ENCODE measurements around the gene SLAMF6.
"Not testable (repeated sequence)": the region's sequence is repeated elsewhere in the genome, so short reads cannot be mapped to it uniquely, and the experiment has no call there.

SLAMF6 gene

GRCh38 chr1:160483505-160484185 lies 39.4 kb downstream of the SLAMF6 start:
- TF ChIP-seq CTCF (IDR thresholded peaks at IDR 0.05; ENCODE audit: insufficient read depth, low read length, poor library complexity, severe bottlenecking) (no peak), EZH2phosphoT487 (conservative IDR thresholded peaks at IDR 0.05; ENCODE audit: low read length) (no peak)
- Histone ChIP-seq H3K9me3 (ENCODE audit: insufficient read depth, low read length) (peaks cover 9% of the 10 kb centered on the region; the same call in 1 of the 2 replicates), H3K79me2 (ENCODE audit: insufficient read depth, low read length) (no peaks in the 10 kb centered on the region), H2AFZ (ENCODE audit: low read depth, low read length, severe bottlenecking) (no peak overlapping the region), H3K36me3 (ENCODE audit: low read length) (peaks cover 18% of the 10 kb centered on the region), H3K27ac (ENCODE audit: low read depth, low read length) (no peak overlapping the region), H3F3A (ENCODE audit: insufficient read depth) (peaks cover 13% of the 10 kb centered on the region), H3K27me3 (ENCODE audit: low read length) (no peaks in the 10 kb centered on the region), H3K9ac (ENCODE audit: low read length) (no peak overlapping the region), H3K9me2 (replicated peaks; ENCODE audit: insufficient read depth, low read length) (no peaks in the 10 kb centered on the region), H3K4me3 (ENCODE audit: insufficient read depth, low read length, poor library complexity, severe bottlenecking) (no peak overlapping the region), H3K4me2 (ENCODE audit: low read depth, low read length, poor library complexity, severe bottlenecking) (no peak overlapping the region), H4K20me1 (ENCODE audit: low read depth, low read length) (no peaks in the 10 kb centered on the region)

DNA sequence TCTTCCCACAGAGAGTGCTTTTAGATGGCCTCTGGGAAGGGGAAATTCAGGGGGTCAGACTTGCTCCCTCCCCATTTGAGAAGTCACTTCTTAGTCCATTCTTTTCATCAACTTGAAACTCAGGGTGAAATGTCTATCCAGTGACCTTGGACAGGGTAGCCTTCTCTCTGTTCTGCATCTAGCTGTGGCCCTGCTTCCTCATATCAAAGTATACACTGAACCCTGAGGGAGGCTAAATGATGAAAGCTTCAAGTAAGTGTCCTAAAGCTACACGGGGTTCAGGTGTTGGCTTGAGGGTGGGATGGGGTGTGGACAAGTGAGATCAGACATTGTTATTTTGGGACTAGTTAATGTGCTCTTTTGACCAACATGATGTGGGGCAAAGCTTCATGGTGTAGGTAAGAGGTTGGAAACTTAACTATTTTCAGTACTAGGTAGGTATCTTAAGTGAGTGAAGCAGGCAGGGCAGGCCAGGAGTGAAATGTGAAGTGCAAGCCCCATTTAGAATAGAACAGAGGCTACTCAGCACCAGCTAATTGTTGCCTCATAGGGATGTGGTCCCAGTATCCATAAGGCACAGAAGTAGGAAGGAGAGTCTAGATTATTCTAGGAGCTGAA lies 41.0 kb downstream of the SLAMF6 start:
- Histone ChIP-seq H3K9ac (ENCODE audit: low read length) (no peak overlapping the region), H3K9me2 (replicated peaks; ENCODE audit: insufficient read depth, low read length) (no peaks in the 10 kb centered on the region), H2AFZ (ENCODE audit: low read depth, low read length, severe bottlenecking) (no peak overlapping the region), H3F3A (ENCODE audit: insufficient read depth) (peaks cover 3% of the 10 kb centered on the region; the same call in 1 of the 2 replicates), H3K79me2 (ENCODE audit: insufficient read depth, low read length) (no peaks in the 10 kb centered on the region), H3K9me3 (ENCODE audit: insufficient read depth, low read length) (peaks cover 9% of the 10 kb centered on the region; the same call in 1 of the 2 replicates), H4K20me1 (ENCODE audit: low read depth, low read length) (no peaks in the 10 kb centered on the region), H3K36me3 (ENCODE audit: low read length) (peaks cover 17% of the 10 kb centered on the region), H3K4me2 (ENCODE audit: low read depth, low read length, poor library complexity, severe bottlenecking) (no peak overlapping the region), H3K27ac (ENCODE audit: low read depth, low read length) (no peak overlapping the region), H3K27me3 (ENCODE audit: low read length) (no peaks in the 10 kb centered on the region), H3K4me3 (ENCODE audit: insufficient read depth, low read length, poor library complexity, severe bottlenecking) (no peak overlapping the region)
- TF ChIP-seq EZH2phosphoT487 (conservative IDR thresholded peaks at IDR 0.05; ENCODE audit: low read length) = no peak
- TF ChIP-seq CTCF (IDR thresholded peaks at IDR 0.05; ENCODE audit: insufficient read depth, low read length, poor library complexity, severe bottlenecking) = no peak

- H3K36me3 ChIP-seq (ENCODE audit: low read length); H4K20me1 ChIP-seq (ENCODE audit: low read depth, low read length); H3F3A ChIP-seq (ENCODE audit: insufficient read depth); H3K27ac ChIP-seq (ENCODE audit: low read depth, low read length); H3K79me2 ChIP-seq (ENCODE audit: insufficient read depth, low read length); H3K9ac ChIP-seq (ENCODE audit: low read length); H2AFZ ChIP-seq (ENCODE audit: low read depth, low read length, severe bottlenecking); H3K9me2 ChIP-seq (replicated peaks; ENCODE audit: insufficient read depth, low read length); H3K4me2 ChIP-seq (ENCODE audit: low read depth, low read length, poor library complexity, severe bottlenecking); H3K27me3 ChIP-seq (ENCODE audit: low read length); H3K4me3 ChIP-seq (ENCODE audit: insufficient read depth, low read length, poor library complexity, severe bottlenecking); H3K9me3 ChIP-seq (ENCODE audit: insufficient read depth, low read length): not testable (repeated sequence)
Measured at GRCh38 chr1:160480781-160481180, 42.3 kb downstream of the SLAMF6 start.

GRCh38 chr1:160479091-160479490 lies 44.0 kb downstream of the SLAMF6 start:
- not testable (repeated sequence) for H3K79me2 ChIP-seq (ENCODE audit: insufficient read depth, low read length); H2AFZ ChIP-seq (ENCODE audit: low read depth, low read length, severe bottlenecking); H3K36me3 ChIP-seq (ENCODE audit: low read length); H4K20me1 ChIP-seq (ENCODE audit: low read depth, low read length); H3F3A ChIP-seq (ENCODE audit: insufficient read depth); H3K9me2 ChIP-seq (replicated peaks; ENCODE audit: insufficient read depth, low read length); H3K9me3 ChIP-seq (ENCODE audit: insufficient read depth, low read length); H3K27ac ChIP-seq (ENCODE audit: low read depth, low read length); H3K4me2 ChIP-seq (ENCODE audit: low read depth, low read length, poor library complexity, severe bottlenecking); H3K4me3 ChIP-seq (ENCODE audit: insufficient read depth, low read length, poor library complexity, severe bottlenecking); H3K27me3 ChIP-seq (ENCODE audit: low read length); H3K9ac ChIP-seq (ENCODE audit: low read length)
